K562 treated with DMSO at 1 percent for 48 hours (cell line): ENCODE data around the gene ENSA. TPM values are rescaled to one million over a fixed set of nuclear protein-coding genes. Genes with fewer than 3 reads are reported as not detected.

ENCODE experiments used
- total RNA-seq: library from RNA; unstranded; fragments of 300-600 nt; gene quantifications from 2 replicates; pipeline ENCODE4 v1.2.3, GENCODE V29; 2022; ENCODE audit warnings: low replicate concordance; ENCODE audit errors: extremely low read depth

Gene ENSA
- total RNA-seq: not detected in 2 replicates

GRCh38 chr1:150629115-150629928 lies at the start of gene ENSA:
ENSA (minus strand) TSS chr1:150629612; CDS start chr1:150629470, 142 bp downstream.

DNA sequence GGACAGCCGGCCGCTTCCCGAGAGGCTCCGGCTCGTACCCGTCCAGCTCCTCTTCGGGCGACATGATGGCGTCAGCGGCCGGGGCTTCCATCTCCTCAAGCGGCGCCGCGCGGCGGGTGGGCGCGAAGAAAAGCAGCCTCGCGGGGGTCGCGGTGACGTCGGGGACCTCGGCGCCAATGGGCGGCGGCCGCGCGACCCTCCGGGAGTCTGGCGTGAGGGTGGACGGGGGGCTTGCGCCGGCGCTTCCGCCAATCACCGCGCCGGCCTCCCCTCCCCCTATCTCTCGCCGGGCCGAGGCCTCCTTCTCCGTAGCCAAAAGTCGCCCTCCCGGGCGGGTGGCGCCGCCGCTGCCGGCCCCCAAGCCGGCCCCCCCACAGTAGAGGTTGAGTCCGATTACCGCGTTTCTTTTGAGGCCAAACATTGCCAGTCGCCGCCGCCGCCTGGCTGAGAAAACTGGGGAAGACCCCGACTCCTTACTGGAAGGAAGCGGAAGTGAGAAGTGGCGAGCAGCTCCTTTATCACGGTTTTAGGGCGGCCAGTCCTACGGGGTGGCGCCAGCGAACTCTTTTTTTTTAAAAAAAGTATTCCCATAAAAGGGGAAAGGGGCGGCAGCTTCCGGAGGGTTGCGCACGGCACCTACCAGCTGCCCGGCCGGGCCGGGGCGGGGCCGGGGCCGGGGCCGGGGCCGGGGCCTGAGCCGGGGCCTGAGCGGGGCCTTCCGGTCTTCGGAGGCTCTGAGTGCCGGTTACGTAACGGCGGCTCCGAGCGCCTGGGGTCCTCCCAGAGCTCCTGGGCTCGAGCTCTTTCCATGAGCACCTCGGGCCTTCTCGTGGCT lies 50.1 kb downstream of the ENSA start, which contains the start of gene MCL1:
MCL1 (minus strand) TSS at position 501 of the 835 bp plus-strand sequence; CDS start at position 421, 80 bp downstream.

Other genes starting within 250 kb of the ENSA start
- not detected in 2 replicates for gene TARS2, start 142.2 kb downstream of the ENSA start, total RNA-seq
- not detected in 2 replicates for gene ECM1, start 121.5 kb downstream of the ENSA start, total RNA-seq
- not detected in 2 replicates for gene FALEC, start 113.9 kb downstream of the ENSA start, total RNA-seq
- gene ADAMTSL4, start 80.2 kb downstream of the ENSA start, total RNA-seq: 92.5 TPM in 1 of 2 replicates, not detected in the other
- 123 TPM in 1 of 2 replicates, not detected in the other for gene MCL1, start 50.0 kb downstream of the ENSA start, total RNA-seq
- gene GOLPH3L, start 67.5 kb upstream of the ENSA start, total RNA-seq: not detected in 2 replicates
- gene HORMAD1, start 91.3 kb upstream of the ENSA start, total RNA-seq: not detected in 2 replicates
- not detected in 2 replicates for gene CTSS, start 136.2 kb upstream of the ENSA start, total RNA-seq
- not detected in 2 replicates for gene CTSK, start 178.6 kb upstream of the ENSA start, total RNA-seq
- gene ARNT, start 247.0 kb upstream of the ENSA start, total RNA-seq: not detected in 2 replicates